Osteocyte (in vitro differentiated cells): Measurements from ENCODE around the gene GPR158. TPM values are rescaled to one million over a fixed set of nuclear protein-coding genes. Genes with fewer than 3 reads are reported as not detected.

ENCODE experiments used
- DNase-seq: peaks from one replicate; pipeline ENCODE4 v3.0.0; 2021; ENCODE audit warnings: mixed read lengths; ENCODE audit not compliant: unreplicated experiment; ENCODE audit errors: extremely low spot score
- H3K27ac Mint-ChIP-seq: one replicate; pipeline ENCODE4 v1.8.0; 2021; ENCODE audit warnings: mild to moderate bottlenecking, mixed read lengths; ENCODE audit not compliant: unreplicated experiment
- H3K27me3 Mint-ChIP-seq: one replicate; pipeline ENCODE4 v1.8.0; 2021; ENCODE audit warnings: mixed read lengths; ENCODE audit not compliant: unreplicated experiment
- H3K36me3 Mint-ChIP-seq: one replicate; pipeline ENCODE4 v1.8.0; 2021; ENCODE audit warnings: mixed read lengths; ENCODE audit not compliant: unreplicated experiment
- H3K4me1 Mint-ChIP-seq: one replicate; pipeline ENCODE4 v1.8.0; 2021; ENCODE audit warnings: mixed read lengths; ENCODE audit not compliant: unreplicated experiment
- H3K4me3 Mint-ChIP-seq: one replicate; pipeline ENCODE4 v1.8.0; 2021; ENCODE audit warnings: mild to moderate bottlenecking, moderate library complexity, mixed read lengths; ENCODE audit not compliant: unreplicated experiment
- H3K9me3 Mint-ChIP-seq: one replicate; pipeline ENCODE4 v1.8.0; 2021; ENCODE audit warnings: mixed read lengths; ENCODE audit not compliant: unreplicated experiment
- total RNA-seq: library from RNA; stranded (reverse); gene quantifications from 2 replicates; pipeline ENCODE4 v1.2.1, GENCODE V29; 2021
- TF ChIP-seq, protein P1 (sequence below): fragments of 200-600 bp; sonication (generic); IDR thresholded peaks from 2 replicates; pipeline ENCODE4 v1.5.0; 2021; ENCODE audit warnings: antibody characterized with exemption, mild to moderate bottlenecking, moderate library complexity

Gene GPR158
- total RNA-seq, 1 donor from 2014 or later: 0.19 TPM

DNA sequence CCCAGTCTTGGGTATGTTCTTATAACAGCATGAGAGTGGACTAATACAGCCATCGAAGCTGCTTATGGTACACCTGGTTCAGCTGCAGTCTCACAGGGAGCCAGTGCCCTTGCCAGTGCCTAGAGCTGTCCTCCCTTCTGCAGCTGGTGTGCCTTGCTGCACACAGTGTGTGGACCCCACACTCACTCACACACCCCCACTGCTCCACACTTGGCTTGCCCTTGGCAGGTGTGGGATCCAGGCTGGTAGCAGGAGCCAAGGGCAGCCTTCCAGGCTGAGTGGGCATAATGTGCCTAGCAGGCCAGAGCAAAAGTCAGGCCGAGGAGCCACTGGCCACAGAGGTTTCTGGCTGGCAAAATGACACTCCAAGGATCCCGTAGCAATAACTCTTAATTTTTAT is 217.3 kb downstream of the GPR158 start:
- TF ChIP-seq, protein P1, sequence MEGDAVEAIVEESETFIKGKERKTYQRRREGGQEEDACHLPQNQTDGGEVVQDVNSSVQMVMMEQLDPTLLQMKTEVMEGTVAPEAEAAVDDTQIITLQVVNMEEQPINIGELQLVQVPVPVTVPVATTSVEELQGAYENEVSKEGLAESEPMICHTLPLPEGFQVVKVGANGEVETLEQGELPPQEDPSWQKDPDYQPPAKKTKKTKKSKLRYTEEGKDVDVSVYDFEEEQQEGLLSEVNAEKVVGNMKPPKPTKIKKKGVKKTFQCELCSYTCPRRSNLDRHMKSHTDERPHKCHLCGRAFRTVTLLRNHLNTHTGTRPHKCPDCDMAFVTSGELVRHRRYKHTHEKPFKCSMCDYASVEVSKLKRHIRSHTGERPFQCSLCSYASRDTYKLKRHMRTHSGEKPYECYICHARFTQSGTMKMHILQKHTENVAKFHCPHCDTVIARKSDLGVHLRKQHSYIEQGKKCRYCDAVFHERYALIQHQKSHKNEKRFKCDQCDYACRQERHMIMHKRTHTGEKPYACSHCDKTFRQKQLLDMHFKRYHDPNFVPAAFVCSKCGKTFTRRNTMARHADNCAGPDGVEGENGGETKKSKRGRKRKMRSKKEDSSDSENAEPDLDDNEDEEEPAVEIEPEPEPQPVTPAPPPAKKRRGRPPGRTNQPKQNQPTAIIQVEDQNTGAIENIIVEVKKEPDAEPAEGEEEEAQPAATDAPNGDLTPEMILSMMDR: no peak

DNA sequence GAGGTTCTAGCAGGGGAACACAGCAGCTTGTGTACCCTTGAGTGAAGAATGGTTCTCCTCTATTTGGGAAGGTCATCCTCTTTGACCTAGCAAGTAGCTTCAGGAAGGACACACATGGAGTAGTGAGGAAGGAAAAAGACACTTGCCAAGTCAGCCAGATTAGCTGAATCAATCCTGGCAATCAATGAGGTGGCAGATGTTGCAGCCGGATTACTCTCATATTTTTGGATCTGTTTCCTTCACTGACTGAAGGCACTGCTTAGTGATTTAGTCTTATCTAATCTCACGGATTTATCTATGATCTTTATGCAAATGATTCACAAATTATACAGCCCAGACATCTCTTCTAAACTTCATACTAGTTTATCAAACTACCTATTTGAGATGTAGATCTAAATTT is 218.8 kb downstream of the GPR158 start:
- H3K4me3 Mint-ChIP-seq: no peak overlapping the region
- TF ChIP-seq, protein P1: no peak
- H3K9me3 Mint-ChIP-seq: peaks cover 8% of the 10 kb centered on the region
- no peaks in the 10 kb centered on the region for H3K4me1 Mint-ChIP-seq
- no peak overlapping the region for H3K27ac Mint-ChIP-seq
- DNase-seq: no peak
- H3K36me3 Mint-ChIP-seq: no peaks in the 10 kb centered on the region
- no peaks in the 10 kb centered on the region for H3K27me3 Mint-ChIP-seq

More for the DNA sequence above, 217.3 kb downstream of the GPR158 start:
- Mint-ChIP-seq H3K4me3 (no peak overlapping the region), H3K27me3 (no peaks in the 10 kb centered on the region), H3K4me1 (no peaks in the 10 kb centered on the region), H3K36me3 (no peaks in the 10 kb centered on the region), H3K27ac (no peak overlapping the region), H3K9me3 (peaks cover 8% of the 10 kb centered on the region)
- no peak for DNase-seq

DNA sequence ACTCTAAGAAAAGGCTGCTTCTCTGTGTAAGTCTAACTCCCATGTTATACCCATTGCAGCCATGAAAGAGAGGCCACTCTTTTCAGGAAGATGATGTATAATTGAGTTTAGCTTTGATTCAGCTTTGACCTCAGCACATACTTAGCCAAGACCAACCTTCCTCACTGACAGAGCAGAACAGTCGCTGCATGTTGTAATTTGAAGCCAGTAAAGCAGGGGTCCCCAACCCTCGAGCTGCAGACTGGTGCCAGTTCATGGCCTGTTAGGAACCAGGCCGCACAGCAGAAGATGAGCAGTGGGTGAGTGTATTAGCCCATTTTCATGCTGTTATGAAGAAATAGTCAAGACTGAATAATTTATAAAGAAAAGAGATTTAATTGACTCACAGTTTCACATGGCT is 223.9 kb downstream of the GPR158 start:
- Mint-ChIP-seq H3K4me1 (no peaks in the 10 kb centered on the region), H3K9me3 (no peaks in the 10 kb centered on the region), H3K27ac (no peak overlapping the region), H3K36me3 (no peaks in the 10 kb centered on the region), H3K4me3 (no peak overlapping the region), H3K27me3 (no peaks in the 10 kb centered on the region)
- TF ChIP-seq, protein P1: no peak
- no peak for DNase-seq

DNA sequence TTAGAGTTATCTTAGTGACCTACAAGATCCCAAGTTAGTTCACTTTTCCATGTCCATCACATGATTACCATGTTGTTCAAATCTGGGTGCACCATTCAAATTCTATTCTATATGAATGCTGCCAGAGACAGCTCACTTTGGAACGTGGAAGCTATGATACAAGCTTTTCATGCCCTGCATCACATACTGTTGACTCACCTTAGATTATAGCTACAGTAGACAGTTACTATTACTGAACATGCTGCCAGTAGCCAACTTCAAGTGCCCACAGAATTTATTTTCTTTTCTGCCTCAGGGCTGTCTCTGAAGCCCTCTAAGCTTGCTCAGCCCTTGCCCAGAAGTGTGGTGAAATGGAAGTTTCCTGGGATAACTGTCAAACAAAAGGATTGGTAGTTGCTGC is 231.1 kb downstream of the GPR158 start:
- H3K27me3 Mint-ChIP-seq: no peaks in the 10 kb centered on the region
- TF ChIP-seq, protein P1: no peak
- no peak overlapping the region for H3K4me3 Mint-ChIP-seq
- H3K4me1 Mint-ChIP-seq: no peaks in the 10 kb centered on the region
- no peaks in the 10 kb centered on the region for H3K36me3 Mint-ChIP-seq
- H3K27ac Mint-ChIP-seq: no peak overlapping the region
- H3K9me3 Mint-ChIP-seq: no peaks in the 10 kb centered on the region
- no peak for DNase-seq

DNA sequence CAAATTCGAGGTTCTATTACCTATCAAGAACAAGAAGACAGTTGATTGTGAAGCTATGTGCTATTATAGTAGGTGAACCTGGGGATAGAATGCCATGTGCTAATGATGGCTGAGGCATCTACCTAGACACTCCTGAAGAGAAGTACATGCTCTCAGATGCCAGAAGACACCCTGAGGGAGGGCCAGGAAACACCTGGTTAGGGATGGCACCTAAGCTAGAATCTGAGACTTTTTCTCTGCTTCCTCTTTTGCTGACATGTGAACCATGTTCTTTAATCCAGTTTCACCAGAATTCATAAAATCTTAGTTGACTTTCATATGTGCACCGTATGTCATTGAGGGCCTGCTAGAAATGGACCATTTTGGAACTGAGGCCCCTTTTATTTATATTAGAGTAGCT is 242.8 kb downstream of the GPR158 start:
- DNase-seq: no peak
- TF ChIP-seq, protein P1: no peak
- Mint-ChIP-seq H3K9me3 (no peaks in the 10 kb centered on the region), H3K27me3 (no peaks in the 10 kb centered on the region), H3K4me3 (no peak overlapping the region), H3K36me3 (no peaks in the 10 kb centered on the region), H3K27ac (no peak overlapping the region), H3K4me1 (no peaks in the 10 kb centered on the region)
